Natural killer cell (primary cell): Measurements from ENCODE around the gene PNLIP. TPM values are rescaled to one million over a fixed set of nuclear protein-coding genes. Genes with fewer than 3 reads are reported as not detected.

ENCODE experiments used
- ATAC-seq, 3 donors: fragments of 150-1000 bp in 2 of 3; fragments of 200-7000 bp in 1 of 3; cut with Tn5 transposase; 1 replicate in 1 of 3; 2 replicates in 2 of 3; pipeline ENCODE4 v1.10.0; 2021; ENCODE audit warnings: mild to moderate bottlenecking in 2 of 3, moderate library complexity in 2 of 3
- DNase-seq, 2 donors: peaks; one replicate each; pipeline versions ENCODE4 v3.0.0 to v3.0.0-alpha.2; 2013 to 2021; ENCODE audit warnings: mixed read lengths in 1 of 2
- H3K27ac ChIP-seq: one replicate; pipeline ENCODE4 v1.5.1; 2013; ENCODE audit warnings: mild to moderate bottlenecking, low read length
- H3K27me3 ChIP-seq: one replicate; pipeline ENCODE4 v1.6.1; 2013; ENCODE audit warnings: low read length; ENCODE audit not compliant: control insufficient read depth, insufficient read depth
- H3K36me3 ChIP-seq: one replicate; pipeline ENCODE4 v1.6.1; 2013; ENCODE audit warnings: low read length; ENCODE audit not compliant: control insufficient read depth, insufficient read depth
- H3K4me1 ChIP-seq: one replicate; pipeline ENCODE4 v1.6.1; 2013; ENCODE audit warnings: low read length; ENCODE audit not compliant: control insufficient read depth, insufficient read depth
- H3K4me3 ChIP-seq: one replicate; pipeline ENCODE4 v1.5.1; 2013; ENCODE audit warnings: low read length
- H3K9me3 ChIP-seq: one replicate; pipeline ENCODE4 v1.6.1; 2013; ENCODE audit warnings: low read length; ENCODE audit not compliant: control insufficient read depth, insufficient read depth
- H3K27ac Mint-ChIP-seq, 2 donors: one replicate each; pipeline ENCODE4 v1.8.0; 2022; ENCODE audit warnings: mild to moderate bottlenecking in 2 of 2, mixed read lengths in 2 of 2, moderate library complexity in 1 of 2
- H3K27me3 Mint-ChIP-seq, 2 donors: one replicate each; pipeline ENCODE4 v1.8.0; 2022; ENCODE audit warnings: low read depth in 2 of 2, mixed read lengths in 2 of 2
- H3K36me3 Mint-ChIP-seq: one replicate; pipeline ENCODE4 v1.8.0; 2022; ENCODE audit warnings: mixed read lengths
- H3K4me1 Mint-ChIP-seq, 2 donors: one replicate each; pipeline ENCODE4 v1.8.0; 2022; ENCODE audit warnings: mixed read lengths in 2 of 2
- H3K4me3 Mint-ChIP-seq: one replicate; pipeline ENCODE4 v1.8.0; 2022; ENCODE audit warnings: mild to moderate bottlenecking, moderate library complexity, mixed read lengths
- H3K9me3 Mint-ChIP-seq, 2 donors: one replicate each; pipeline ENCODE4 v1.8.0; 2022; ENCODE audit warnings: mixed read lengths in 2 of 2
- CTCF ChIP-seq: fragments of 200-600 bp; IDR thresholded peaks from one replicate; pipeline ENCODE4 v1.8.0; 2022; ENCODE audit warnings: antibody characterized with exemption
- WGBS: methylation state at CpG from one replicate; pipeline ENCODE4 v1.1.7; 2013; ENCODE audit warnings: missing lambda C conversion rate; ENCODE audit not compliant: insufficient coverage; 5-methylcytosine and 5-hydroxymethylcytosine counted together
- intact Hi-C: fragments of 100-400 bp; cut with micrococcal nuclease; formaldehyde crosslinking; loops from one replicate; pipeline ENCODE4 v1.14.2; 2022
- total RNA-seq, 4 donors: library from RNA; stranded (reverse); fragments of 120-200 nt in 1 of 4; gene quantifications; one replicate each; pipeline versions ENCODE4 v1.2.3 to v1.2.4, GENCODE V29; 2013 to 2022

The PNLIP gene
- total RNA-seq, 3 donors from 2014 or later (not counting 1 experiment from before 2014, with no cell fraction given): not detected

- TF ChIP-seq CTCF: no peak
- Mint-ChIP-seq H3K36me3 (no peaks in the 10 kb centered on the region), H3K4me1 (no peaks in the 10 kb centered on the region), H3K27me3 (peaks cover 15 to 17% of the 10 kb centered on the region in 2 donors), H3K9me3 (peaks cover 0 to 2% of the 10 kb centered on the region in 2 donors), H3K27ac (no peak overlapping the region), H3K4me3 (no peak overlapping the region)
- Histone ChIP-seq H3K36me3 (no peaks in the 10 kb centered on the region), H3K9me3 (no peaks in the 10 kb centered on the region), H3K4me3 (no peak overlapping the region), H3K27me3 (no peaks in the 10 kb centered on the region), H3K27ac (no peak overlapping the region), H3K4me1 (no peaks in the 10 kb centered on the region)
- intact Hi-C loops: no loop called here
- WGBS: 45% methylated on average over 41 of the region's 41 CpGs
- no peak for ATAC-seq
- no peak for DNase-seq
Measured at GRCh38 chr10:116608686-116609594, 63.2 kb downstream of the PNLIP start.

GRCh38 chr10:116610443-116611152 lies 64.9 kb downstream of the PNLIP start:
- no peaks in the 10 kb centered on the region for H3K4me1 ChIP-seq
- H3K36me3 Mint-ChIP-seq: no peaks in the 10 kb centered on the region
- no peak overlapping the region for H3K4me3 Mint-ChIP-seq
- H3K27me3 ChIP-seq: no peaks in the 10 kb centered on the region
- no peaks in the 10 kb centered on the region for H3K36me3 ChIP-seq
- 96% methylated on average over 13 of the region's 13 CpGs for WGBS
- H3K27ac ChIP-seq: no peak overlapping the region
- H3K27ac Mint-ChIP-seq: no peak overlapping the region
- H3K27me3 Mint-ChIP-seq: peaks cover 12 to 17% of the 10 kb centered on the region in 2 donors
- H3K4me1 Mint-ChIP-seq: no peaks in the 10 kb centered on the region
- no peak for TF ChIP-seq CTCF
- no peak overlapping the region for H3K4me3 ChIP-seq
- DNase-seq (no peak), ATAC-seq (no peak)
- H3K9me3 Mint-ChIP-seq: peaks cover 0 to 2% of the 10 kb centered on the region in 2 donors
- no peaks in the 10 kb centered on the region for H3K9me3 ChIP-seq
- intact Hi-C loops: no loop called here

GRCh38 chr10:116611153-116611545 lies 65.4 kb downstream of the PNLIP start:
- intact Hi-C loops: no loop called here
- Mint-ChIP-seq H3K9me3 (peaks cover 0 to 4% of the 10 kb centered on the region in 2 donors), H3K27ac (no peak overlapping the region), H3K36me3 (no peaks in the 10 kb centered on the region), H3K27me3 (peaks cover 12 to 17% of the 10 kb centered on the region in 2 donors), H3K4me3 (no peak overlapping the region), H3K4me1 (no peaks in the 10 kb centered on the region)
- no peaks in the 10 kb centered on the region for H3K4me1 ChIP-seq
- H3K9me3 ChIP-seq: no peaks in the 10 kb centered on the region
- H3K4me3 ChIP-seq: no peak overlapping the region
- H3K36me3 ChIP-seq: no peaks in the 10 kb centered on the region
- ATAC-seq (no peak), DNase-seq (no peak)
- no peak for TF ChIP-seq CTCF
- no peaks in the 10 kb centered on the region for H3K27me3 ChIP-seq
- no peak overlapping the region for H3K27ac ChIP-seq
- WGBS: 77% methylated on average over 3 of the region's 3 CpGs
